Right atrium auricular region (tissue), 2 donors: ENCODE results near the gene TLCD4. TPM values are rescaled to one million over a fixed set of nuclear protein-coding genes. Genes with fewer than 3 reads are reported as not detected.
"Not testable (repeated sequence)": the region's sequence is repeated elsewhere in the genome, so short reads cannot be mapped to it uniquely, and the experiment has no call there.

Source experiments
- DNase-seq: peaks from one replicate; pipeline ENCODE4 v3.0.0-alpha.2; 2019; ENCODE audit warnings: low spot score
- H3K27ac ChIP-seq, 2 donors: fragments of 200-600 bp; sonication (generic); 1 replicate in 1 of 2; 2 replicates in 1 of 2; pipeline ENCODE4 v1.5.1; 2016 to 2019
- H3K27me3 ChIP-seq, 2 donors: fragments of 200-600 bp; sonication (generic); one replicate each; pipeline versions ENCODE4 v1.5.1 to v1.6.0; 2017 to 2019
- H3K36me3 ChIP-seq: fragments of 200-600 bp; sonication (generic); one replicate; pipeline ENCODE4 v1.5.1; 2016
- H3K4me1 ChIP-seq, 2 donors: fragments of 200-600 bp; sonication (generic); one replicate each; pipeline versions ENCODE4 v1.5.1 to v1.6.0; 2017 to 2019
- H3K4me3 ChIP-seq, 2 donors: fragments of 200-600 bp; sonication (generic); 1 replicate in 1 of 2; 2 replicates in 1 of 2; pipeline ENCODE4 v1.5.1; 2017 to 2019; ENCODE audit warnings: mild to moderate bottlenecking in 1 of 2, moderate library complexity in 1 of 2
- H3K9me3 ChIP-seq, 2 donors: fragments of 200-600 bp; sonication (generic); one replicate each; pipeline ENCODE4 v1.5.1; 2019
- total RNA-seq, 2 donors: library from RNA; depleted of rRNA; stranded (reverse); fragments of >200 nt; gene quantifications; one replicate each; pipeline ENCODE4 v1.1.0, GENCODE V29; 2016
- TF ChIP-seq, protein P1 (sequence below), 2 donors: fragments of 200-600 bp; sonication (generic); IDR thresholded peaks; one replicate each; pipeline ENCODE4 v1.5.1; 2019; ENCODE audit warnings: antibody characterized with exemption in 2 of 2

Gene TLCD4
- total RNA-seq, 2 donors from 2014 or later = 33.6 to 42.3 TPM

DNA sequence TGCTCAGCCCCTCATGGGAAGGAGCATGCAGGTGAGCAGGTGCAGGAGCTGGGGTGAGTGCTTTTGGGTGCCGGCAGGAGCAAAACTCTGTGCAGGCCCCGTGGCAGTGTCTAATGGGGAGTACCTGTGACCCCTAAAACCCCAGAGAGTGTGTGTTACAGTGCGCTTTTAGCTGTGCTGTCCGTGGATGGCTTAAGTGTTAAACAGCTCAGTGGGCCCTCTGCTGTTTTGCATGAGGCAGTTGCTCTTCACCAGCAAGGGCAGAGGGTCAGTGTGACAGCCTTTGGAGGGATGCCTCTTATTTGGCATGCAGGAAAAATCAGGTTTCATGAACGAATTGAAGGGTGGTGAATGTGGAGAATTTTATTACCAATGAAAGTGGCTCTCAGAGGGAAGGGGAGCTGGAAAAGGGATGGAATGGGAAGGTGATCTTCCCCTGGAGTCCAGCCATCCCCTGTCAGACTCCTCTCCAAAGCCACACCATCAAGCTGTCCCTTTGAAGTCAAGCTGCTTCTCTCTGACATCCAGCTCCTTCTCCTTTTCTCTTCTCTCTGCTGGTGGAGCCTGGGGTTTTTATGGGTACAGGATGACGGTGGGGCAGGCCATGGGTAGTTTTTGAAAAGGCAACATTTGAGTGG, 27.4 kb upstream of the TLCD4 start:
- no peak overlapping the region for H3K4me3 ChIP-seq
- no peak overlapping the region for H3K27ac ChIP-seq
- H3K9me3 ChIP-seq = peaks cover 0 to 4% of the 10 kb centered on the region in 2 donors
- peaks cover 0 to 16% of the 10 kb centered on the region in 2 donors for H3K4me1 ChIP-seq
- DNase-seq = no peak
- no peaks in the 10 kb centered on the region for H3K27me3 ChIP-seq
- TF ChIP-seq, protein P1, sequence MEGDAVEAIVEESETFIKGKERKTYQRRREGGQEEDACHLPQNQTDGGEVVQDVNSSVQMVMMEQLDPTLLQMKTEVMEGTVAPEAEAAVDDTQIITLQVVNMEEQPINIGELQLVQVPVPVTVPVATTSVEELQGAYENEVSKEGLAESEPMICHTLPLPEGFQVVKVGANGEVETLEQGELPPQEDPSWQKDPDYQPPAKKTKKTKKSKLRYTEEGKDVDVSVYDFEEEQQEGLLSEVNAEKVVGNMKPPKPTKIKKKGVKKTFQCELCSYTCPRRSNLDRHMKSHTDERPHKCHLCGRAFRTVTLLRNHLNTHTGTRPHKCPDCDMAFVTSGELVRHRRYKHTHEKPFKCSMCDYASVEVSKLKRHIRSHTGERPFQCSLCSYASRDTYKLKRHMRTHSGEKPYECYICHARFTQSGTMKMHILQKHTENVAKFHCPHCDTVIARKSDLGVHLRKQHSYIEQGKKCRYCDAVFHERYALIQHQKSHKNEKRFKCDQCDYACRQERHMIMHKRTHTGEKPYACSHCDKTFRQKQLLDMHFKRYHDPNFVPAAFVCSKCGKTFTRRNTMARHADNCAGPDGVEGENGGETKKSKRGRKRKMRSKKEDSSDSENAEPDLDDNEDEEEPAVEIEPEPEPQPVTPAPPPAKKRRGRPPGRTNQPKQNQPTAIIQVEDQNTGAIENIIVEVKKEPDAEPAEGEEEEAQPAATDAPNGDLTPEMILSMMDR (IDR thresholded peaks at IDR 0.05) = no peak
- no peaks in the 10 kb centered on the region for H3K36me3 ChIP-seq

- H3K27me3 ChIP-seq, H3K27ac ChIP-seq, H3K36me3 ChIP-seq, DNase-seq, H3K4me3 ChIP-seq, H3K9me3 ChIP-seq: not testable (repeated sequence)
- H3K4me1 ChIP-seq = peaks cover 0 to 16% of the 10 kb centered on the region in 2 donors
These were observed 25.9 kb upstream of the TLCD4 start for GRCh38 chr1:95091290-95091689.

GRCh38 chr1:95092891-95093290, 24.3 kb upstream of the TLCD4 start:
- DNase-seq, H3K9me3 ChIP-seq, H3K4me3 ChIP-seq, H3K27ac ChIP-seq, H3K27me3 ChIP-seq, H3K36me3 ChIP-seq, H3K4me1 ChIP-seq: not testable (repeated sequence)

DNA sequence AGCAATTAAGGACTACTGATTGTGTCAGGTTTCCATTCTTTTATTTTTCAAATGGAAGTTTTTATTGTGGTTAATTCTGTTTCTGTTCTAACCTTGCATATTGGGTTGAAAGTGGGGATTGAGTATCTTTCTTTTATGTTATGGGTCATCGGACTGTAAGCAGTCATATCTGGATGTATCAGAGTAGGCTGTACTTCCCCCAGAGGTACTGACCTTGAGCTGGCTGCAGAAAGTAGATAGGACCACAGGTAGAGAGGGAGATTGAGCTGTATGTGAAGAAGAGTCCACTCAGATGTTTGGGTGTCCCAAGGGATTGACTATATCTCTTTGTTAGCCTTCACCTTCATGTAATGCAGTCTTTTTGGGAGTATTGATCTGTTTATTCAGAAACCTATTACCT, 23.9 kb upstream of the TLCD4 start:
- Histone ChIP-seq H3K27ac (no peak overlapping the region), H3K4me1 (no peaks in the 10 kb centered on the region), H3K27me3 (no peaks in the 10 kb centered on the region), H3K9me3 (peaks cover 0 to 4% of the 10 kb centered on the region in 2 donors), H3K36me3 (no peaks in the 10 kb centered on the region), H3K4me3 (no peak overlapping the region)
- TF ChIP-seq, protein P1 (IDR thresholded peaks at IDR 0.05) = no peak
- no peak for DNase-seq

GRCh38 chr1:95094923-95095322, 22.2 kb upstream of the TLCD4 start:
- Histone ChIP-seq H3K9me3 (peaks cover 0 to 4% of the 10 kb centered on the region in 2 donors), H3K4me3 (no peak overlapping the region), H3K27me3 (no peaks in the 10 kb centered on the region), H3K4me1 (no peaks in the 10 kb centered on the region), H3K27ac (no peak overlapping the region), H3K36me3 (no peaks in the 10 kb centered on the region)
- no peak for DNase-seq
- TF ChIP-seq, protein P1 (IDR thresholded peaks at IDR 0.05) = no peak

GRCh38 chr1:95095833-95096217, 21.3 kb upstream of the TLCD4 start:
- DNase-seq = no peak
- Histone ChIP-seq H3K27me3 (no peaks in the 10 kb centered on the region), H3K4me1 (no peaks in the 10 kb centered on the region), H3K4me3 (no peak overlapping the region), H3K27ac (no peak overlapping the region), H3K9me3 (no peaks in the 10 kb centered on the region), H3K36me3 (no peaks in the 10 kb centered on the region)
- TF ChIP-seq, protein P1 (IDR thresholded peaks at IDR 0.05) = no peak

- H3K27me3 ChIP-seq = no peaks in the 10 kb centered on the region
- no peaks in the 10 kb centered on the region for H3K4me1 ChIP-seq
- no peak overlapping the region for H3K27ac ChIP-seq
- H3K4me3 ChIP-seq = no peak overlapping the region
- no peaks in the 10 kb centered on the region for H3K9me3 ChIP-seq
- DNase-seq = no peak
- H3K36me3 ChIP-seq = no peaks in the 10 kb centered on the region
- TF ChIP-seq, protein P1 (IDR thresholded peaks at IDR 0.05) = no peak
These were observed 20.8 kb upstream of the TLCD4 start for GRCh38 chr1:95096218-95096841.
